B cell (primary cell): ENCODE measurements around the gene TRAPPC12. TPM values are rescaled to one million over a fixed set of nuclear protein-coding genes. Genes with fewer than 3 reads are reported as not detected.

Source experiments
- ATAC-seq: fragments of 200-7000 bp; cut with Tn5 transposase; one replicate; pipeline ENCODE4 v1.10.0; 2021; ENCODE audit warnings: low read depth, mild to moderate bottlenecking, moderate number of reproducible peaks, moderate library complexity
- CTCF ChIA-PET: fragments of 350-600 bp; sonication (Branson Sonifier 250); formaldehyde crosslinking; loops from one replicate; lab custom pipeline; 2021; ENCODE audit warnings: antibody characterized with exemption, inconsistent platforms; lab: Charles Lee
- POLR2A ChIA-PET: fragments of 350-600 bp; sonication (Branson Sonifier 250); formaldehyde crosslinking; loops from one replicate; lab custom pipeline; 2021; ENCODE audit warnings: antibody characterized with exemption; lab: Charles Lee
- DNase-seq: peaks from one replicate; pipeline ENCODE4 v3.0.0; 2013
- H2AFZ ChIP-seq: 2 replicates; pipeline ENCODE4 v1.6.1; 2012; ENCODE audit warnings: mild to moderate bottlenecking, low read depth, low read length; ENCODE audit not compliant: insufficient read depth, poor library complexity, severe bottlenecking
- H3K27ac ChIP-seq, 2 donors: 1 replicate in 1 of 2; 2 replicates in 1 of 2; pipeline ENCODE4 v1.5.1; 2012 to 2013; ENCODE audit warnings: low read length in 2 of 2, mild to moderate bottlenecking in 2 of 2, moderate library complexity in 1 of 2
- H3K27me3 ChIP-seq, 4 experiments: fragments of 200-600 bp in 1 of 4; sonication (generic) in 1 of 4; replicated peaks in 1 of 4; 1 replicate in 2 of 4; 2 replicates in 2 of 4; pipeline versions ENCODE4 v1.6.1 to v1.7.0; 2013 to 2016; ENCODE audit warnings: low read length in 3 of 4, mild to moderate bottlenecking in 2 of 4, mixed read lengths in 1 of 4, moderate library complexity in 1 of 4; ENCODE audit not compliant: insufficient read depth in 4 of 4, control insufficient read depth in 3 of 4; ENCODE audit errors: control extremely low read depth in 1 of 4
- H3K36me3 ChIP-seq, 2 experiments: replicated peaks in 1 of 2; 1 replicate in 1 of 2; 2 replicates in 1 of 2; pipeline versions ENCODE4 v1.6.1 to v1.7.1; 2013; ENCODE audit warnings: low read length in 1 of 2; ENCODE audit not compliant: insufficient read depth in 2 of 2, control insufficient read depth in 1 of 2; ENCODE audit errors: control extremely low read depth in 1 of 2, extremely low read depth in 1 of 2
- H3K4me1 ChIP-seq, 2 donors: fragments of 200-600 bp in 1 of 2; sonication (generic) in 1 of 2; 1 replicate in 1 of 2; 2 replicates in 1 of 2; pipeline versions ENCODE4 v1.5.1 to v1.6.1; 2013 to 2017; ENCODE audit warnings: low read length in 2 of 2; ENCODE audit not compliant: control insufficient read depth in 2 of 2, insufficient read depth in 2 of 2
- H3K4me2 ChIP-seq: replicated peaks from 2 replicates; pipeline ENCODE3; 2012; ENCODE audit warnings: mild to moderate bottlenecking, low read depth, low read length; ENCODE audit not compliant: poor library complexity, severe bottlenecking
- H3K4me3 ChIP-seq, 5 experiments: fragments of 200-600 bp in 1 of 5; sonication (generic) in 1 of 5; 1 replicate in 3 of 5; 2 replicates in 2 of 5; pipeline versions ENCODE4 v1.5.1 to v1.7.0; 2011 to 2016; ENCODE audit warnings: low read length in 4 of 5, mild to moderate bottlenecking in 4 of 5, low read depth in 2 of 5, control low read depth in 1 of 5, moderate library complexity in 1 of 5; ENCODE audit not compliant: insufficient read depth in 1 of 5; ENCODE audit errors: control extremely low read depth in 1 of 5, extremely low read depth in 1 of 5
- H3K79me2 ChIP-seq: fragments of 200-600 bp; sonication (generic); one replicate; pipeline ENCODE4 v1.6.0; 2016; ENCODE audit warnings: low read length; ENCODE audit not compliant: control insufficient read depth, insufficient read depth
- H3K9ac ChIP-seq: fragments of 200-600 bp; sonication (generic); 2 replicates; pipeline ENCODE4 v1.6.1; 2017; ENCODE audit warnings: mild to moderate bottlenecking, low read length, moderate library complexity
- H3K9me3 ChIP-seq, 3 donors: one replicate each; pipeline versions ENCODE4 v1.6.1 to v1.7.1; 2013; ENCODE audit warnings: low read length in 2 of 3; ENCODE audit not compliant: control insufficient read depth in 2 of 3, insufficient read depth in 1 of 3; ENCODE audit errors: control extremely low read depth in 1 of 3
- H4K20me1 ChIP-seq: 2 replicates; pipeline ENCODE4 v1.6.0; 2012; ENCODE audit warnings: mild to moderate bottlenecking, low read length; ENCODE audit not compliant: insufficient read depth, control insufficient read depth, poor library complexity, severe bottlenecking
- H3K27ac Mint-ChIP-seq: one replicate; pipeline ENCODE4 v1.8.0; 2021; ENCODE audit warnings: mixed read lengths
- H3K27me3 Mint-ChIP-seq: one replicate; pipeline ENCODE4 v1.8.0; 2021; ENCODE audit warnings: mixed read lengths
- H3K4me1 Mint-ChIP-seq: one replicate; pipeline ENCODE4 v1.8.0; 2021; ENCODE audit warnings: mixed read lengths
- H3K4me3 Mint-ChIP-seq: one replicate; pipeline ENCODE4 v1.8.0; 2021; ENCODE audit warnings: mixed read lengths
- H3K9me3 Mint-ChIP-seq: one replicate; pipeline ENCODE4 v1.8.0; 2022; ENCODE audit warnings: mixed read lengths; ENCODE audit not compliant: insufficient read depth
- EZH2 ChIP-seq: IDR thresholded peaks from 2 replicates; pipeline ENCODE4 v1.6.1; 2012; ENCODE audit warnings: borderline replicate concordance, low read depth, mild to moderate bottlenecking, moderate library complexity, low read length; ENCODE audit not compliant: insufficient read depth, poor library complexity, severe bottlenecking
- WGBS: methylation state at CpG from one replicate; pipeline ENCODE4 v1.1.5; 2013; ENCODE audit warnings: missing lambda C conversion rate; ENCODE audit not compliant: insufficient coverage; 5-methylcytosine and 5-hydroxymethylcytosine counted together
- intact Hi-C: fragments of 100-400 bp; cut with micrococcal nuclease; formaldehyde crosslinking; loops from one replicate; pipeline ENCODE4 v1.10.0; 2022
- polyA plus RNA-seq: library from polyadenylated mRNA; depleted of rRNA; stranded (reverse); fragments of >200 nt; gene quantifications from 2 replicates; pipeline ENCODE4 v1.2.3, GENCODE V29; 2012
- total RNA-seq, 2 donors: library from RNA; stranded (reverse); fragments of 120-200 nt in 1 of 2; gene quantifications; 1 replicate in 1 of 2; 2 replicates in 1 of 2; pipeline versions ENCODE4 v1.2.3 to v1.2.4, GENCODE V29; 2013 to 2022
- TF ChIP-seq, protein P1 (sequence below): fragments of 200-600 bp; IDR thresholded peaks from one replicate; pipeline ENCODE4 v1.8.0; 2022; ENCODE audit warnings: antibody characterized with exemption, mild to moderate bottlenecking

TRAPPC12 gene
- total and polyA plus RNA-seq, 2 donors (not counting 1 experiment from before 2014, with no cell fraction given), result 80.9 to 151 TPM

DNA sequence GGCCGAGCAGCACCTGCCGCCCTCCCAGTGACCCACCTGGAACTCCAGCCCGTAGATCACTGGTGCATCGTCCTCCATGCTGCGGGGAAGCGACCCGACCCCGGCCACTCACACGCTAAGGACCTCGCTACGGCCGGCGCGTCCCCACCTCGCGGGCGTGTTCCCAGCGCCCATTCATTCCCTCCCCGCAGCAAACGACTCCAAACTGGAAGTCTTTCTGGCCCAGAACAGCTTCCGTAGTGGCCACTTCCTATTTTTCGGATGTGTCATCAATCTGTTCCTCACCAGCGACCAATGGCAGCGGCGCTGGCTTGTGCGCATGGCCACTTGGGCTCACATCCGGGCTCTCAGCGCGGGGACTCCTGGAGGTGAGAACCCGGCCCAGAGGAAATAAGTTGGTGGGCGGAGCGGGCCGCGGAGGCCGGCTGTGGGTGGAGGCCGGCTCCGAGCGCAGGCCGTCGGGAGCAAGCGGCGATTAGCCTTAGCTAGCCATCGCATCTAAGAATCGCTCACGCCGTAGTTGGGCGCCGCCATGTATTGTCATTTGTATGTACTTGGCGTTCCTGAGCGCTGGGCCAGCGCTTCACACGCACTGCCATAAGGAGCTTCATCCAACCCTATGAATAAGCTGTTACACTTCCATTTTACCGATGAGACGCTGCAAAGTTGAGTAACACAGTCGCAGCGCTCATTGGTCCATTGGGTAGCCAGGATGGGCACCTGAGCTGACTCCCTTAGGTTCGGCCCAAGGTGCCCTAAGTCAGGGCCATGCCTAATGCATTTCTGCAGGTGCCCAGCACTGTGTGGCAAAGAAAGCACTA lies 1.7 kb upstream of the TRAPPC12 start, which contains the start of gene EIPR1:
Gene EIPR1 (minus strand): TSS at position 207 of the 821 bp plus-strand sequence. CDS start 129 bp downstream, at position 78.
- Histone ChIP-seq H3K9me3 (peaks cover 0 to 17% (median 0%) of the 10 kb centered on the region in 3 donors), H3K4me1 (peaks cover 32 to 37% of the 10 kb centered on the region in 2 donors), H3K9ac (peak within 1 kb of the TSS; percentile 80), H3K27me3 (no peaks in the 10 kb centered on the region), H3K79me2 (peaks cover 38% of the 10 kb centered on the region), H4K20me1 (peaks cover 7% of the 10 kb centered on the region), H3K4me2 (peak within 1 kb of the TSS; percentile 79), H2AFZ (peak within 1 kb of the TSS; percentile 88), H3K27ac (peak within 1 kb of the TSS; percentile 90), H3K4me3 (peak within 1 kb of the TSS; percentile 56 to 97 (median 83)), H3K36me3 (peaks cover 7% of the 10 kb centered on the region in 2 experiments)
- CTCF ChIA-PET, result interaction anchor here (1.0 to 1.1 kb wide), 2 partner anchors 46 to 181 kb away, joined by 4 to 9 read pairs; partner anchors contain the start of gene RNASEH1
- WGBS, result 2% methylated on average over 57 of the region's 57 CpGs
- peak; percentile 97 for DNase-seq
- no peaks in the 10 kb centered on the region for H3K27me3 Mint-ChIP-seq
- no peaks in the 10 kb centered on the region for H3K9me3 Mint-ChIP-seq
- H3K27ac Mint-ChIP-seq, result peak within 1 kb of the TSS; percentile 95
- POLR2A ChIA-PET, result interaction anchor here (1.4 to 2.4 kb wide), 3 partner anchors 141 to 198 kb away, joined by 4 to 19 read pairs (median 12); partner anchors contain the start of genes ADI1 and RNASEH1
- peak within 1 kb of the TSS; percentile 98 for H3K4me3 Mint-ChIP-seq
- intact Hi-C loops, result loop anchor here (1.0 to 5.0 kb wide), 7 partner anchors 19 to 766 kb away; partner anchors contain the start of genes ADI1, RNASEH1 and RPS7
- no peak for TF ChIP-seq EZH2
- TF ChIP-seq, protein P1, sequence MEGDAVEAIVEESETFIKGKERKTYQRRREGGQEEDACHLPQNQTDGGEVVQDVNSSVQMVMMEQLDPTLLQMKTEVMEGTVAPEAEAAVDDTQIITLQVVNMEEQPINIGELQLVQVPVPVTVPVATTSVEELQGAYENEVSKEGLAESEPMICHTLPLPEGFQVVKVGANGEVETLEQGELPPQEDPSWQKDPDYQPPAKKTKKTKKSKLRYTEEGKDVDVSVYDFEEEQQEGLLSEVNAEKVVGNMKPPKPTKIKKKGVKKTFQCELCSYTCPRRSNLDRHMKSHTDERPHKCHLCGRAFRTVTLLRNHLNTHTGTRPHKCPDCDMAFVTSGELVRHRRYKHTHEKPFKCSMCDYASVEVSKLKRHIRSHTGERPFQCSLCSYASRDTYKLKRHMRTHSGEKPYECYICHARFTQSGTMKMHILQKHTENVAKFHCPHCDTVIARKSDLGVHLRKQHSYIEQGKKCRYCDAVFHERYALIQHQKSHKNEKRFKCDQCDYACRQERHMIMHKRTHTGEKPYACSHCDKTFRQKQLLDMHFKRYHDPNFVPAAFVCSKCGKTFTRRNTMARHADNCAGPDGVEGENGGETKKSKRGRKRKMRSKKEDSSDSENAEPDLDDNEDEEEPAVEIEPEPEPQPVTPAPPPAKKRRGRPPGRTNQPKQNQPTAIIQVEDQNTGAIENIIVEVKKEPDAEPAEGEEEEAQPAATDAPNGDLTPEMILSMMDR, result no peak
- peaks cover 42% of the 10 kb centered on the region for H3K4me1 Mint-ChIP-seq
- peak; percentile 77 for ATAC-seq
